H1 (cell line): ENCODE data around the gene TBC1D9B. TPM values are rescaled to one million over a fixed set of nuclear protein-coding genes. Genes with fewer than 3 reads are reported as not detected.

ENCODE experiments used
- CTCF ChIA-PET: fragments of 300-600 bp; sonication (Branson Sonifier 250); formaldehyde crosslinking; loops from one replicate; lab custom pipeline; 2021; ENCODE audit not compliant: partially characterized antibody; lab: Charles Lee
- POLR2A ChIA-PET: fragments of 300-600 bp; sonication (Branson Sonifier 250); formaldehyde crosslinking; loops from one replicate; lab custom pipeline; 2021; ENCODE audit warnings: inconsistent platforms; ENCODE audit not compliant: partially characterized antibody; lab: Charles Lee
- DNase-seq, 2 experiments: peaks; one replicate each; pipeline versions ENCODE4 v3.0.0 to v3.0.0-alpha.2; 2010 to 2022; ENCODE audit warnings: low spot score in 2 of 2, low read depth in 1 of 2, mixed read lengths in 1 of 2
- FAIRE-seq: peaks from 2 replicates; lab custom pipeline; 2011; peaks lifted over from hg19 to GRCh38; lab: Jason Lieb, UNC
- H2AFZ ChIP-seq: 2 replicates; pipeline ENCODE4 v1.8.1; 2012; ENCODE audit warnings: low read length, inconsistent platforms
- H2AK5ac ChIP-seq: 2 replicates; pipeline ENCODE4 v1.6.1; 2013; ENCODE audit warnings: low read depth, low read length
- H2BK120ac ChIP-seq: replicated peaks from 2 replicates; pipeline ENCODE3; 2013; ENCODE audit warnings: low read depth, low read length, inconsistent platforms
- H2BK12ac ChIP-seq: 2 replicates; pipeline ENCODE4 v1.6.1; 2013; ENCODE audit warnings: low read depth, low read length
- H2BK15ac ChIP-seq: 2 replicates; pipeline ENCODE4 v1.6.1; 2013; ENCODE audit warnings: low read length
- H2BK20ac ChIP-seq: 2 replicates; pipeline ENCODE4 v1.6.1; 2013; ENCODE audit warnings: low read length
- H2BK5ac ChIP-seq: 2 replicates; pipeline ENCODE4 v1.6.1; 2013; ENCODE audit warnings: low read depth, low read length
- H3K14ac ChIP-seq: 2 replicates; pipeline ENCODE4 v1.6.1; 2013; ENCODE audit warnings: inconsistent platforms; ENCODE audit not compliant: insufficient read length
- H3K18ac ChIP-seq: 2 replicates; pipeline ENCODE4 v1.6.1; 2013; ENCODE audit warnings: low read length; ENCODE audit errors: extremely low read depth
- H3K23ac ChIP-seq: 2 replicates; pipeline ENCODE4 v1.6.1; 2013; ENCODE audit warnings: inconsistent platforms; ENCODE audit not compliant: insufficient read length
- H3K23me2 ChIP-seq: 2 replicates; pipeline ENCODE4 v1.6.1; 2013; ENCODE audit warnings: low read depth, low read length
- H3K27ac ChIP-seq: 2 replicates; pipeline ENCODE4 v1.6.1; 2011; ENCODE audit warnings: low read depth, low read length, inconsistent platforms
- H3K27me3 ChIP-seq, 4 experiments: replicated peaks in 1 of 4; 1 replicate in 1 of 4; 2 replicates in 3 of 4; pipeline versions ENCODE4 v1.6.1 to v1.8.1; 2011 to 2013; ENCODE audit warnings: low read length in 3 of 4, mild to moderate bottlenecking in 3 of 4, inconsistent platforms in 2 of 4, mixed read lengths in 2 of 4, moderate library complexity in 1 of 4; ENCODE audit not compliant: control insufficient read depth in 3 of 4, insufficient read depth in 3 of 4; ENCODE audit errors: extremely low read depth in 1 of 4
- H3K36me3 ChIP-seq, 4 experiments: 2 replicates each; pipeline versions ENCODE4 v1.6.1 to v1.8.1; 2011 to 2013; ENCODE audit warnings: mild to moderate bottlenecking in 4 of 4, low read length in 3 of 4, moderate library complexity in 2 of 4, control low read depth in 1 of 4, inconsistent platforms in 1 of 4; ENCODE audit not compliant: insufficient read depth in 4 of 4, control insufficient read depth in 2 of 4
- H3K4ac ChIP-seq: replicated peaks from 2 replicates; pipeline ENCODE3; 2013; ENCODE audit warnings: low read length, low read depth, mixed read lengths, inconsistent platforms; ENCODE audit not compliant: insufficient read length
- H3K4me1 ChIP-seq, 4 experiments: replicated peaks in 1 of 4; 1 replicate in 1 of 4; 2 replicates in 3 of 4; pipeline versions ENCODE4 v1.6.1 to v1.8.1; 2011 to 2013; ENCODE audit warnings: low read length in 3 of 4, inconsistent platforms in 2 of 4, mixed read lengths in 1 of 4; ENCODE audit not compliant: insufficient read depth in 4 of 4, control insufficient read depth in 3 of 4
- H3K4me2 ChIP-seq, 2 experiments: 2 replicates each; pipeline versions ENCODE4 v1.6.1 to v1.8.1; 2011 to 2013; ENCODE audit warnings: low read depth in 2 of 2, low read length in 2 of 2, control low read depth in 1 of 2, inconsistent platforms in 1 of 2, mild to moderate bottlenecking in 1 of 2; ENCODE audit not compliant: insufficient read depth in 1 of 2
- H3K4me3 ChIP-seq, 4 experiments: fragments of 200-600, 300-600 bp in 1 of 4; sonication (generic), shearing (Covaris generic), sonication (Bioruptor Twin) in 1 of 4; 2 replicates each; pipeline versions ENCODE4 v1.5.1 to v1.8.1; 2011 to 2016; ENCODE audit warnings: low read length in 4 of 4, low read depth in 3 of 4, control low read depth in 2 of 4, inconsistent platforms in 2 of 4, mild to moderate bottlenecking in 2 of 4, mixed read lengths in 1 of 4, moderate library complexity in 1 of 4; ENCODE audit not compliant: insufficient read depth in 2 of 4; ENCODE audit errors: extremely low read depth in 1 of 4
- H3K56ac ChIP-seq: replicated peaks from 2 replicates; pipeline ENCODE3; 2013; ENCODE audit warnings: low read depth, mild to moderate bottlenecking, mixed read lengths, low read length, inconsistent platforms; ENCODE audit not compliant: insufficient read length
- H3K79me1 ChIP-seq: 2 replicates; pipeline ENCODE4 v1.6.1; 2013; ENCODE audit warnings: low read depth, low read length, control low read depth
- H3K79me2 ChIP-seq, 2 experiments: 2 replicates each; pipeline versions ENCODE4 v1.6.1 to v1.8.1; 2012 to 2013; ENCODE audit warnings: low read length in 2 of 2, mild to moderate bottlenecking in 2 of 2, inconsistent platforms in 1 of 2; ENCODE audit not compliant: insufficient read depth in 2 of 2, control insufficient read depth in 1 of 2
- H3K9ac ChIP-seq, 4 experiments: replicated peaks in 1 of 4; 1 replicate in 1 of 4; 2 replicates in 3 of 4; pipeline versions ENCODE4 v1.6.1 to v1.8.1; 2011 to 2013; ENCODE audit warnings: low read depth in 3 of 4, low read length in 3 of 4, control low read depth in 2 of 4, mild to moderate bottlenecking in 2 of 4, moderate library complexity in 2 of 4, inconsistent platforms in 1 of 4; ENCODE audit errors: extremely low read depth in 1 of 4
- H3K9me3 ChIP-seq, 2 experiments: 2 replicates each; pipeline versions ENCODE4 v1.6.1 to v1.8.1; 2012 to 2013; ENCODE audit warnings: mild to moderate bottlenecking in 2 of 2, moderate library complexity in 2 of 2, control low read depth in 1 of 2, inconsistent platforms in 1 of 2, low read depth in 1 of 2, low read length in 1 of 2, mixed read lengths in 1 of 2; ENCODE audit not compliant: insufficient read depth in 2 of 2
- H4K20me1 ChIP-seq, 2 experiments: replicated peaks in 1 of 2; 2 replicates each; pipeline versions ENCODE3 to v1.8.1; 2011 to 2013; ENCODE audit warnings: inconsistent platforms in 2 of 2, low read length in 2 of 2, mild to moderate bottlenecking in 1 of 2; ENCODE audit not compliant: insufficient read depth in 2 of 2, control insufficient read depth in 1 of 2
- H4K5ac ChIP-seq: 2 replicates; pipeline ENCODE4 v1.6.1; 2013; ENCODE audit warnings: low read length, low read depth, mixed read lengths, inconsistent platforms; ENCODE audit not compliant: insufficient read length
- H4K8ac ChIP-seq: 2 replicates; pipeline ENCODE4 v1.8.0; 2013; ENCODE audit warnings: mild to moderate bottlenecking, moderate library complexity, low read length, inconsistent platforms; ENCODE audit not compliant: insufficient read depth; ENCODE audit errors: extremely low read depth
- H4K91ac ChIP-seq: replicated peaks from 2 replicates; pipeline ENCODE3; 2013; ENCODE audit warnings: low read length, mixed read lengths, inconsistent platforms; ENCODE audit not compliant: insufficient read length
- CBX5 ChIP-seq: fragments of 300-800, 300-1000 bp; sonication (generic); IDR thresholded peaks from 2 replicates; pipeline ENCODE4 v1.7.1; 2016; ENCODE audit warnings: antibody characterized with exemption, low read length, low read depth
- CHD2 ChIP-seq: IDR thresholded peaks from 2 replicates; pipeline ENCODE4 v1.6.1; 2012; ENCODE audit warnings: low read length, improper control_type of control experiment
- MAFK ChIP-seq: IDR thresholded peaks from 2 replicates; pipeline ENCODE4 v1.6.1; 2012; ENCODE audit warnings: low read depth, mild to moderate bottlenecking, improper control_type of control experiment, low read length
- NRF1 ChIP-seq: IDR thresholded peaks from 2 replicates; pipeline ENCODE4 v1.6.1; 2011; ENCODE audit warnings: mild to moderate bottlenecking, low read depth, low read length, improper control_type of control experiment
- WGBS, 2 experiments: shearing (Covaris generic) in 1 of 2; methylation state at CpG; one replicate each; pipeline versions ENCODE4 v1.1.6 to v1.1.7; 2013 to 2015; ENCODE audit warnings: low lambda C conversion rate in 2 of 2, mixed read lengths in 2 of 2, inconsistent platforms in 1 of 2, low coverage in 1 of 2, missing lambda C conversion rate in 1 of 2; ENCODE audit not compliant: insufficient replicate concordance in 2 of 2, insufficient coverage in 1 of 2, insufficient read length in 1 of 2; ENCODE audit errors: extremely low coverage in 1 of 2, missing lambda C conversion rate in 1 of 2; 5-methylcytosine and 5-hydroxymethylcytosine counted together
- polyA plus RNA-seq, 7 experiments: library from polyadenylated mRNA; depleted of rRNA in 3 of 7; stranded (reverse) in 5 of 7; unstranded in 2 of 7; fragments of >200 nt in 5 of 7; fragments of 200-250 nt in 2 of 7; gene quantifications; 1 replicate in 5 of 7; 2 replicates in 1 of 7; 4 replicates in 1 of 7; pipeline versions ENCODE4 v1.2.1 to v1.2.3, GENCODE V29; 2011 to 2013; ENCODE audit warnings: missing spikeins in 2 of 7, mixed read lengths in 2 of 7
- total RNA-seq: library from RNA; stranded (reverse); fragmentation: NEBNext Ultra II Directional; extraction: Animal tissue kit (Norgen Biotek cat#: 25700); gene quantifications from 2 replicates; pipeline ENCODE4 v1.2.1, GENCODE V29; 2021

The TBC1D9B gene
- total and polyA plus RNA-seq, 2 of the 8 experiments (the other 6 are each of a cell fraction or from before 2014, with no cell fraction given): 33.6 to 57.1 TPM

GRCh38 chr5:179864686-179865085, 43.0 kb downstream of the TBC1D9B start:
- no peak overlapping the region for H3K9ac ChIP-seq
- no peak overlapping the region for H3K18ac ChIP-seq
- peaks cover 0 to 2% of the 10 kb centered on the region in 2 experiments for H4K20me1 ChIP-seq
- no peak overlapping the region for H4K8ac ChIP-seq
- 0 out of 2 replicates have a peak, but pooled peaks cover 2% of the 10 kb centered on the region for H3K23me2 ChIP-seq
- H4K91ac ChIP-seq: no peak overlapping the region
- no peak overlapping the region for H2BK20ac ChIP-seq
- TF ChIP-seq NRF1 (no peak), MAFK (no peak), CBX5 (no peak), CHD2 (no peak)
- H4K5ac ChIP-seq: no peak overlapping the region
- no peak overlapping the region for H2BK5ac ChIP-seq
- H3K56ac ChIP-seq: no peak overlapping the region
- no peak overlapping the region for H2AFZ ChIP-seq
- H3K79me1 ChIP-seq: no peaks in the 10 kb centered on the region
- no peaks in the 10 kb centered on the region for H3K79me2 ChIP-seq
- no peaks in the 10 kb centered on the region for H3K4me1 ChIP-seq
- no peak overlapping the region for H2BK12ac ChIP-seq
- WGBS, 2 experiments: 86% methylated on average over 7 of the region's 7 CpGs; no CpG with 5 or more reads in 1 of the 2 experiments
- no peak overlapping the region for H2BK15ac ChIP-seq
- no peak overlapping the region for H3K4me2 ChIP-seq
- H3K27ac ChIP-seq: no peak overlapping the region
- no peak overlapping the region for H3K4ac ChIP-seq
- no peak overlapping the region for H3K14ac ChIP-seq
- no peak overlapping the region for H2AK5ac ChIP-seq
- H3K9me3 ChIP-seq: peaks cover 4 to 8% of the 10 kb centered on the region in 2 experiments; a peak in 1 of 4 replicates
- DNase-seq (no peak), FAIRE-seq (no peak)
- ChIA-PET CTCF (interaction anchor here (8.0 kb wide), 1 partner anchor 16 kb away, joined by 67 read pairs; no protein-coding TSS in a partner anchor), POLR2A (interaction anchor here (2.2 kb wide), 1 partner anchor 27 kb away, joined by 5 read pairs; no protein-coding TSS in a partner anchor)
- H3K4me3 ChIP-seq: no peak overlapping the region
- no peaks in the 10 kb centered on the region for H3K27me3 ChIP-seq
- no peak overlapping the region for H3K23ac ChIP-seq
- H2BK120ac ChIP-seq: no peak overlapping the region
- peaks cover 0 to 30% (median 13%) of the 10 kb centered on the region in 4 experiments; a peak in 6 of 8 replicates for H3K36me3 ChIP-seq
